MM.1S (cell line): Measurements from ENCODE around the gene WDR54.
A peak's percentile ranks its signal among the peaks of the same experiment; 100 is the strongest.
"Not testable (repeated sequence)": the region's sequence is repeated elsewhere in the genome, so short reads cannot be mapped to it uniquely, and the experiment has no call there.

Experiments used
- DNase-seq: peaks from one replicate; pipeline ENCODE4 v3.0.0-alpha.2; 2015
- H2AFZ ChIP-seq: fragments of 300-600 bp; sonication (generic); 2 replicates; pipeline ENCODE4 v1.6.0; 2016; ENCODE audit warnings: antibody characterized with exemption, low read length
- H3F3A ChIP-seq: fragments of 300-600 bp; sonication (generic); 2 replicates; pipeline ENCODE4 v1.6.1; 2016; ENCODE audit warnings: mild to moderate bottlenecking, antibody characterized with exemption, low read length, moderate library complexity, mixed read lengths; ENCODE audit not compliant: insufficient read depth
- H3K27ac ChIP-seq: fragments of 300-600 bp; sonication (generic); 2 replicates; pipeline ENCODE4 v1.5.1; 2016; ENCODE audit warnings: mild to moderate bottlenecking, low read length
- H3K27me3 ChIP-seq: fragments of 300-600 bp; sonication (generic); replicated peaks from 2 replicates; pipeline ENCODE4 v1.6.0; 2016; ENCODE audit warnings: low read length; ENCODE audit not compliant: insufficient read depth
- H3K36me3 ChIP-seq: fragments of 300-600 bp; sonication (generic); replicated peaks from 2 replicates; pipeline ENCODE4 v1.6.1; 2016; ENCODE audit warnings: mild to moderate bottlenecking, low read length, mixed read lengths; ENCODE audit not compliant: insufficient read depth
- H3K4me1 ChIP-seq: fragments of 300-600 bp; sonication (generic); 2 replicates; pipeline ENCODE4 v1.6.1; 2016; ENCODE audit warnings: low read length, mixed read lengths
- H3K4me2 ChIP-seq: fragments of 300-600 bp; sonication (generic); 2 replicates; pipeline ENCODE4 v1.6.0; 2016; ENCODE audit warnings: low read depth, low read length
- H3K4me3 ChIP-seq: fragments of 300-600 bp; sonication (generic); 2 replicates; pipeline ENCODE4 v1.5.1; 2016; ENCODE audit warnings: low read length, mixed read lengths
- H3K79me2 ChIP-seq: fragments of 300-600 bp; sonication (generic); 2 replicates; pipeline ENCODE4 v1.6.1; 2016; ENCODE audit warnings: mixed run types, low read length, mixed read lengths
- H3K9ac ChIP-seq: fragments of 300-600 bp; sonication (generic); 2 replicates; pipeline ENCODE4 v1.6.1; 2016; ENCODE audit warnings: low read length, mixed read lengths
- H3K9me2 ChIP-seq: fragments of 300-600 bp; sonication (generic); replicated peaks from 2 replicates; pipeline ENCODE4 v1.6.1; 2016; ENCODE audit warnings: mild to moderate bottlenecking, low read length, mixed read lengths; ENCODE audit not compliant: insufficient read depth
- H3K9me3 ChIP-seq: fragments of 300-600 bp; sonication (generic); replicated peaks from 2 replicates; pipeline ENCODE4 v1.6.1; 2016; ENCODE audit warnings: mild to moderate bottlenecking, low read length, mixed read lengths; ENCODE audit not compliant: insufficient read depth
- H4K20me1 ChIP-seq: fragments of 300-600 bp; sonication (generic); 2 replicates; pipeline ENCODE4 v1.6.1; 2016; ENCODE audit warnings: mild to moderate bottlenecking, low read length, moderate library complexity, mixed read lengths; ENCODE audit not compliant: insufficient read depth
- CTCF ChIP-seq: fragments of 300-600 bp; sonication (generic); IDR thresholded peaks from 2 replicates; pipeline ENCODE4 v1.5.1; 2016; ENCODE audit warnings: antibody characterized with exemption, low read length, mixed read lengths
- EZH2 ChIP-seq: fragments of 300-600 bp; sonication (generic); optimal IDR thresholded peaks from 2 replicates; pipeline ENCODE3; 2017; ENCODE audit warnings: low read depth, mild to moderate bottlenecking, antibody characterized with exemption, low read length, mixed read lengths
- EZH2phosphoT487 ChIP-seq: fragments of 300-600 bp; sonication (generic); IDR thresholded peaks from 2 replicates; pipeline ENCODE4 v1.6.1; 2018; ENCODE audit warnings: antibody characterized with exemption, low read length

WDR54 gene

GRCh38 chr2:74457549-74458131 lies 36.1 kb downstream of the WDR54 start:
- Histone ChIP-seq H2AFZ (peak overlapping the region; percentile 83), H3K9me3 (no peaks in the 10 kb centered on the region), H3K4me3 (peak overlapping the region; percentile 86), H3F3A (peaks cover 13% of the 10 kb centered on the region; the same call in 1 of the 2 replicates), H3K4me2 (peak overlapping the region; percentile 86), H3K9ac (peak overlapping the region; percentile 92), H4K20me1 (no peaks in the 10 kb centered on the region), H3K36me3 (no peaks in the 10 kb centered on the region), H3K4me1 (peaks cover 19% of the 10 kb centered on the region), H3K9me2 (no peaks in the 10 kb centered on the region), H3K27ac (peak overlapping the region; percentile 97), H3K27me3 (no peaks in the 10 kb centered on the region), H3K79me2 (peaks cover 23% of the 10 kb centered on the region)
- no peak for TF ChIP-seq CTCF
- no peak for TF ChIP-seq EZH2phosphoT487
- TF ChIP-seq EZH2 = no peak
- peak; percentile 85 for DNase-seq

- DNase-seq = peak; percentile 100
- Histone ChIP-seq H3K27me3 (no peaks in the 10 kb centered on the region), H3F3A (peaks cover 13% of the 10 kb centered on the region; the same call in 1 of the 2 replicates), H3K4me1 (peaks cover 16% of the 10 kb centered on the region), H2AFZ (peak within 1 kb of the TSS; percentile 85), H3K27ac (peak within 1 kb of the TSS; percentile 97), H3K4me3 (peak within 1 kb of the TSS; percentile 86), H3K9ac (peak within 1 kb of the TSS; percentile 92), H3K9me2 (no peaks in the 10 kb centered on the region), H3K9me3 (no peaks in the 10 kb centered on the region), H3K79me2 (peaks cover 30% of the 10 kb centered on the region), H3K4me2 (peak within 1 kb of the TSS; percentile 86), H4K20me1 (no peaks in the 10 kb centered on the region), H3K36me3 (no peaks in the 10 kb centered on the region)
- TF ChIP-seq EZH2 = no peak
- TF ChIP-seq EZH2phosphoT487 = no peak
- TF ChIP-seq CTCF = no peak
These were observed 36.8 kb downstream of the WDR54 start, which contains the start of gene WBP1 for GRCh38 chr2:74458132-74458937. Gene WBP1, plus strand, starts transcription at chr2:74458438. Its CDS starts 165 bp downstream, at chr2:74458603.

GRCh38 chr2:74458938-74459363 lies 37.4 kb downstream of the WDR54 start:
- peaks cover 31% of the 10 kb centered on the region for H3K79me2 ChIP-seq
- H3K4me1 ChIP-seq = peaks cover 16% of the 10 kb centered on the region
- no peaks in the 10 kb centered on the region for H3K9me2 ChIP-seq
- no peaks in the 10 kb centered on the region for H3K9me3 ChIP-seq
- TF ChIP-seq EZH2 (no peak), CTCF (no peak), EZH2phosphoT487 (no peak)
- H3K4me2 ChIP-seq = peak overlapping the region; percentile 77
- no peak overlapping the region for H2AFZ ChIP-seq
- H3K4me3 ChIP-seq = peak overlapping the region; percentile 69
- peaks cover 13% of the 10 kb centered on the region; the same call in 1 of the 2 replicates for H3F3A ChIP-seq
- H3K36me3 ChIP-seq = no peaks in the 10 kb centered on the region
- no peaks in the 10 kb centered on the region for H4K20me1 ChIP-seq
- peak overlapping the region; percentile 2; the same call in 1 of the 2 replicates for H3K27ac ChIP-seq
- H3K27me3 ChIP-seq = no peaks in the 10 kb centered on the region
- H3K9ac ChIP-seq = peak overlapping the region; percentile 57
- no peak for DNase-seq

GRCh38 chr2:74459503-74460118 lies 38.1 kb downstream of the WDR54 start:
- H3K9ac ChIP-seq = not testable (repeated sequence)

GRCh38 chr2:74460187-74460586 lies 38.7 kb downstream of the WDR54 start:
- H3K36me3 ChIP-seq, H3K27me3 ChIP-seq, H3K4me3 ChIP-seq, H3K9me2 ChIP-seq, H3K9me3 ChIP-seq, H4K20me1 ChIP-seq, H3K27ac ChIP-seq, H3K4me2 ChIP-seq, DNase-seq, H3K9ac ChIP-seq, H2AFZ ChIP-seq: not testable (repeated sequence)
- Histone ChIP-seq H3F3A (peaks cover 13% of the 10 kb centered on the region; the same call in 1 of the 2 replicates), H3K79me2 (peaks cover 40% of the 10 kb centered on the region), H3K4me1 (peaks cover 20% of the 10 kb centered on the region)

More at GRCh38 chr2:74459503-74460118, 38.1 kb downstream of the WDR54 start:
- peaks cover 20% of the 10 kb centered on the region for H3K4me1 ChIP-seq
- not testable (repeated sequence) for H3K27me3 ChIP-seq, H2AFZ ChIP-seq, H3K36me3 ChIP-seq, H3K9me3 ChIP-seq, DNase-seq, H4K20me1 ChIP-seq, H3K9me2 ChIP-seq, H3K27ac ChIP-seq
- peaks cover 13% of the 10 kb centered on the region; the same call in 1 of the 2 replicates for H3F3A ChIP-seq
- H3K79me2 ChIP-seq = peaks cover 38% of the 10 kb centered on the region
- peak overlapping the region; percentile 77 for H3K4me2 ChIP-seq
- H3K4me3 ChIP-seq = peak overlapping the region; percentile 69; the same call in 1 of the 2 replicates
